GM10266 (cell line): ENCODE results near the gene OXA1L.
A peak's percentile ranks its signal among the peaks of the same experiment; 100 is the strongest.

ENCODE experiments used
- DNase-seq: peaks from one replicate; pipeline ENCODE4 v3.0.0; 2012; ENCODE audit errors: extremely low spot score
- TF ChIP-seq, protein P1 (sequence below): IDR thresholded peaks from 2 replicates; pipeline ENCODE4 v1.5.1; 2012; ENCODE audit warnings: mild to moderate bottlenecking, low read depth; ENCODE audit not compliant: control insufficient read depth, insufficient read depth; ENCODE audit errors: missing control alignments

OXA1L gene

GRCh38 chr14:22793976-22794375 is 27.5 kb downstream of the OXA1L start:
- TF ChIP-seq, protein P1, sequence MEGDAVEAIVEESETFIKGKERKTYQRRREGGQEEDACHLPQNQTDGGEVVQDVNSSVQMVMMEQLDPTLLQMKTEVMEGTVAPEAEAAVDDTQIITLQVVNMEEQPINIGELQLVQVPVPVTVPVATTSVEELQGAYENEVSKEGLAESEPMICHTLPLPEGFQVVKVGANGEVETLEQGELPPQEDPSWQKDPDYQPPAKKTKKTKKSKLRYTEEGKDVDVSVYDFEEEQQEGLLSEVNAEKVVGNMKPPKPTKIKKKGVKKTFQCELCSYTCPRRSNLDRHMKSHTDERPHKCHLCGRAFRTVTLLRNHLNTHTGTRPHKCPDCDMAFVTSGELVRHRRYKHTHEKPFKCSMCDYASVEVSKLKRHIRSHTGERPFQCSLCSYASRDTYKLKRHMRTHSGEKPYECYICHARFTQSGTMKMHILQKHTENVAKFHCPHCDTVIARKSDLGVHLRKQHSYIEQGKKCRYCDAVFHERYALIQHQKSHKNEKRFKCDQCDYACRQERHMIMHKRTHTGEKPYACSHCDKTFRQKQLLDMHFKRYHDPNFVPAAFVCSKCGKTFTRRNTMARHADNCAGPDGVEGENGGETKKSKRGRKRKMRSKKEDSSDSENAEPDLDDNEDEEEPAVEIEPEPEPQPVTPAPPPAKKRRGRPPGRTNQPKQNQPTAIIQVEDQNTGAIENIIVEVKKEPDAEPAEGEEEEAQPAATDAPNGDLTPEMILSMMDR: no peak

DNA sequence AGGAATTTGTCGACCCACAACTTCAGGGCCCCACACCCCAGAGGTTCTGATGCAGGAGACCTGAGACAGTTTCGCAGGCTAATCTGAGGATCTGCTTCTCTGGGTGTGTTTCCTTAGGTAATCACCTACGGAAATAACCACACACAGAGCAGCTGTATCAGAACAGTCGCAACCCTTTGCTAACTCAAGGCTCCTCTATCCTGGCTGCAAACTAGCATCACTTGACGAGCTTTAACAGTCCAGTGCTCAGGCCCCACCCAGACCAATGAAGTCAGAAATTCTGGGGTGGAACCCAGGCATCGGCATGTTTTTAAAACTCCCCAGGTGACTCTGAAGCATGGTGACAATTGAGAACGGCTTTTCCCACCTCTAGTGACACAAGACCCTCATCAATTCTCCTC is 28.1 kb downstream of the OXA1L start:
- peak; percentile 38 for DNase-seq
- TF ChIP-seq, protein P1: no peak

More at GRCh38 chr14:22793976-22794375, 27.5 kb downstream of the OXA1L start:
- no peak for DNase-seq

GRCh38 chr14:22796087-22796707 is 29.7 kb downstream of the OXA1L start:
- no peak for DNase-seq
- TF ChIP-seq, protein P1: no peak

- no peak for DNase-seq
- TF ChIP-seq, protein P1: no peak
Measured at GRCh38 chr14:22797017-22797917, 30.8 kb downstream of the OXA1L start.

- DNase-seq: no peak
- TF ChIP-seq, protein P1: no peak
Measured at GRCh38 chr14:22798528-22798927, 32.0 kb downstream of the OXA1L start.

- TF ChIP-seq, protein P1: no peak
- DNase-seq: no peak
Measured at GRCh38 chr14:22800346-22800745, 33.9 kb downstream of the OXA1L start.

DNA sequence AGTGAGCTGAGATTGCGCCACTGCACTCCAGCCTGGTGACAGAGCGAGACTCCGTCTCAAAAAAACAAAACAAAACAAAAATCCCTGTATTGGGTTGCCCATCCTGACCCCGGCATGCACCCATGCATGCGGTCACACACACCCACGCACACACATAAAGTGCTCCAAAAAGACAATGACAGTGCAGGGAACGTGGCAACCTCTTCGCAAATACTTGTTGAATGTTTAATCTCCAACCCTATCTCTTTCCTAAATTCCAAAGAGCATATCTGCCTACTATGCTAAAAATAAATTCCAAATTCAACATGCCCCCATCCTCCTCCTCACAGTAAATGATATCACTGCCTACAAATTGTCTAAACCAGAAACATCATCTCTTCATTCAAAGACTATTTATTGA is 35.2 kb downstream of the OXA1L start:
- DNase-seq: no peak
- TF ChIP-seq, protein P1: no peak
